ENCODE measurements around the gene C9orf72.

The C9orf72 gene

DNA sequence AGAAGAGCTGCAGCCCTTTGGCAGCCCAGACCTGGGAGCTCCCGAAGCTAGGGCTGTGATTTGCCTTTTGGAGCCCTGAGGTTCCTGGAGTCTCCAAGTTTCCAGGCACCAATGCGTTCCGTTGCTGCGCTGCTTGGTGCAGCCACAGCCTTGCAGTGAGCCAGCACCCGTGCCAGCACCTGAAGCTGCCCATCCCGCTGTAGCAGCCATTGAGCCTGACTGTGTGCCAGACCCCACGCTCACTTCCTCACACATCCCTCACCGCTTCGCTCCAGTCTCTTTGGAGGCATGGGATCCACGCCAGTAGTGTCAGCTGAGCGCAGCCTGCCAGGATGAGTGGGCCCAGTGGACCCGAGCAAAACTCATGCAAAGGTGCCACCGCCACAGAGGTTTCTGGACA lies 22.5 kb upstream of the C9orf72 start:
- DNase-seq (ENCODE audit: low read depth in 2 of 2): no peak
- TF ChIP-seq, protein P1, sequence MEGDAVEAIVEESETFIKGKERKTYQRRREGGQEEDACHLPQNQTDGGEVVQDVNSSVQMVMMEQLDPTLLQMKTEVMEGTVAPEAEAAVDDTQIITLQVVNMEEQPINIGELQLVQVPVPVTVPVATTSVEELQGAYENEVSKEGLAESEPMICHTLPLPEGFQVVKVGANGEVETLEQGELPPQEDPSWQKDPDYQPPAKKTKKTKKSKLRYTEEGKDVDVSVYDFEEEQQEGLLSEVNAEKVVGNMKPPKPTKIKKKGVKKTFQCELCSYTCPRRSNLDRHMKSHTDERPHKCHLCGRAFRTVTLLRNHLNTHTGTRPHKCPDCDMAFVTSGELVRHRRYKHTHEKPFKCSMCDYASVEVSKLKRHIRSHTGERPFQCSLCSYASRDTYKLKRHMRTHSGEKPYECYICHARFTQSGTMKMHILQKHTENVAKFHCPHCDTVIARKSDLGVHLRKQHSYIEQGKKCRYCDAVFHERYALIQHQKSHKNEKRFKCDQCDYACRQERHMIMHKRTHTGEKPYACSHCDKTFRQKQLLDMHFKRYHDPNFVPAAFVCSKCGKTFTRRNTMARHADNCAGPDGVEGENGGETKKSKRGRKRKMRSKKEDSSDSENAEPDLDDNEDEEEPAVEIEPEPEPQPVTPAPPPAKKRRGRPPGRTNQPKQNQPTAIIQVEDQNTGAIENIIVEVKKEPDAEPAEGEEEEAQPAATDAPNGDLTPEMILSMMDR (IDR thresholded peaks at IDR 0.05; ENCODE audit: low read depth, low read length): no peak
- H3K4me3 ChIP-seq (replicated peaks in 1 of 2; ENCODE audit: low read depth in 2 of 2, low read length in 2 of 2): no peak overlapping the region

DNA sequence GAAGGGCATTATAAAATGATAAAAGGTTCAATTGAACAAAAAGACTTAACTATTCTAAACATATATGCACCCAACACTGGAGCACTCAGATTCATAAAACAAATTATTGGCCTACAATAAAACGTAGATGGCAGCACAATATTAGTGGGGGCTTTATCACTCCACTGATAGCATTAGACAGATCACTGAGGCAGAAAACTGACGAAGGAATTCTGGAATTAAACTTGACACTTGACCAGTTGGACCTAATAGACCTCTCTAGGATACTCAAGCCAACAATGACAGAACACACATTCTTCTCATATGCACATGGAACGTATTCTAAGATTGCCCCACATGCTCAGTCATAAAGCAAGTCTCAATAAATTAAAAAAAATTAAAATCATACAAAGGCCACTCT lies 18.4 kb upstream of the C9orf72 start:
- TF ChIP-seq, protein P1 (IDR thresholded peaks at IDR 0.05; ENCODE audit: low read depth, low read length): no peak
- DNase-seq (ENCODE audit: low read depth in 2 of 2): no peak
- H3K4me3 ChIP-seq (replicated peaks in 1 of 2; ENCODE audit: low read depth in 2 of 2, low read length in 2 of 2): no peak overlapping the region

DNA sequence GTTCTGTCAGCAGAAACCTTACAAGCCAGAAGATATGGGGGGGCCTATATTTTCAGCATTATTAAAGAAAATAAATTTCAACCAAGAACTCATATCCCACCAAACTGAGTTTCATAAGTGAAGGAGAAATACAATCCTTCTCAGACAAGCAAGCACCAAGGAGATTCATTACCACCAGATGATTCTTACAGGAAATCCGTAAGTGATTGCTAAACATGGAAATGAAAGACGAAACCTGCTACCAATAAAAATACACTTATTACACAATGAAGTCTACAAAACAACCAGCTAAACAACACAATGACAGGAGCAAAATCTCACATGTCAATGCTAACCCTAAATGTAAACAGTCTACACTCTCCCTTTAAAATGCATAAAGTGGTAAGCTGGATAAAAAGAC lies 17.8 kb upstream of the C9orf72 start:
- no peak overlapping the region for H3K4me3 ChIP-seq (replicated peaks in 1 of 2; ENCODE audit: low read depth in 2 of 2, low read length in 2 of 2)
- DNase-seq (ENCODE audit: low read depth in 2 of 2): no peak

DNA sequence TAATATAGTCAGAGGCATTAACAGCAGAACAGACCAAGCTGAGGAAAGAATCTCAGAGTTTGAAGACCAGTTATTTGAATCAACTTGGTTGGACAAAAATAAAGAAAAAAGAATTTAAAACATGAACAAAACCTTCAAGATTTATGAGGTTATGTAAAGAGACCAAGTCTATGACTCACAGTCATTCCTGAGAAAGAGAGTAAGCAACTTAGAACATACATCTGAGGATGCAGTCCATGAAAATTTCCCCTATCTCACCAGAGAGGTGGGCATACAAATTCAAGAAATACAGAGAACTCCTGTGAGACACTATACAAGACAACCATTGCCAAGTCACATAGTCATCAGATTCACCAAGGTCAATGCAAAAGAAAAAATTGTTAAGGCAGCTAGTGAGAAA lies 17.4 kb upstream of the C9orf72 start:
- TF ChIP-seq, protein P1 (IDR thresholded peaks at IDR 0.05; ENCODE audit: low read depth, low read length): no peak
- no peak overlapping the region for H3K4me3 ChIP-seq (replicated peaks in 1 of 2; ENCODE audit: low read depth in 2 of 2, low read length in 2 of 2)
- peak in 1 of 2 donors; percentile 12 for DNase-seq (ENCODE audit: low read depth in 2 of 2)

More for the DNA sequence above, 17.8 kb upstream of the C9orf72 start:
- TF ChIP-seq, protein P1 (IDR thresholded peaks at IDR 0.05; ENCODE audit: low read depth, low read length): no peak

DNA sequence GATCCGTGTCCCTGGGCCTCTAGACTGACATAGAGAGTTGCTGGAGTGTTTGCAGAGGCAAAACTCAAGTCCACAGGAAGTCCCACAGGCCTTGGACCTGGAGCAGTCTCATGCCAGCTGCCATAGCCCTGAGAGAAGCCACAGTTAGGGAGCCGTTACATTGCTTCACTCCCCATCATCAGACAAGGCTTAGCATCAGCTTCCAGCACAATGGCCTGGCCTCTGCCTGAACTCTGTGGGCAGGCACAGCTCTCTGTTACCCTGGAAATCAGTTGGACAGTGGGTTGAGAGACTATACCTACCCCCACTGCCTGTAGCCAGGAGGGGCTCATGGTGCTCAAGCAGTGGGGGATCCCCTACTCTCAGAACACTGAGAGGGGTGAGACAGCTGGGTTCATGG lies 16.2 kb upstream of the C9orf72 start:
- DNase-seq (ENCODE audit: low read depth in 2 of 2): no peak
- no peak overlapping the region for H3K4me3 ChIP-seq (replicated peaks in 1 of 2; ENCODE audit: low read depth in 2 of 2, low read length in 2 of 2)
- TF ChIP-seq, protein P1 (IDR thresholded peaks at IDR 0.05; ENCODE audit: low read depth, low read length): no peak

DNA sequence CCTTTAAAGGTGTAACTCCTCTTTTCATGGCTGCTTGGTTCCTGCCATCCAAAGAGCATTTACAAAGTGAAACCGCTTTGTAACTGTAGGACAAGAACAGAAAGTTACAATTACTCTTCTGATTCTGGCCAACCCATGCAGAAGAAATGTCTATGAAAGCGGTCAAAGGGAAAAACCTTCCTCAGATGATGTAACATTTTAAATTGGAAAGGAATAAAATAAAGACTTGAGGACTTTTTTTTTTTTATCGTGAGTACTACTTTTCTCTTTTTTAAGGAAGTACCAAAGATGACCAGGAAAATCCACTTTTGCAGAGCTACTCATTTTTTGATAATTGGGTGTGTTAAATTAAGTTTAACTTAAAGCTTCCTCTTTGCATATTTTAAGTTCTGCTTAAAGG lies 13.0 kb upstream of the C9orf72 start:
- TF ChIP-seq, protein P1 (IDR thresholded peaks at IDR 0.05; ENCODE audit: low read depth, low read length): no peak
- H3K4me3 ChIP-seq (replicated peaks in 1 of 2; ENCODE audit: low read depth in 2 of 2, low read length in 2 of 2): no peak overlapping the region
- DNase-seq (ENCODE audit: low read depth in 2 of 2): no peak

DNA sequence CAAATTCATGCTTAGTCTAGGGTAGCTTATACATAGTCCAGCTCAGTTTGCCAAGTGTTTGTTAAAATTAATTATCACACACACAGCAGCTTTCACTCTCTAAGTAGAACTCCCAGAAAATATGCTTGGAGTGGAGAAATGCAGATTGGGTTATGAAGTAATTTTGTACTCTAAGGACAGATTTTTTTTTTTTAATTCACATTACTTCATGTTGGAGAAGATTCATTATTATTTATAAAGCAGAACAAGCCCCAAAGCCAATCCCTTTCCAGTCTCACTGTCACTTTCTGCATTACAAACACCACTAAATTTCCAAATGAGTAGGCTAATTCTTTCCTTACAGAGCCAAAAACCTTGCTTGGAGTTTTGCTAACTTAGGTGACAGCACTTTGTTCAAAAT lies 11.7 kb upstream of the C9orf72 start:
- H3K4me3 ChIP-seq (replicated peaks in 1 of 2; ENCODE audit: low read depth in 2 of 2, low read length in 2 of 2): no peak overlapping the region
- TF ChIP-seq, protein P1 (IDR thresholded peaks at IDR 0.05; ENCODE audit: low read depth, low read length): no peak
- no peak for DNase-seq (ENCODE audit: low read depth in 2 of 2)

All from cardiac fibroblast (primary cell).